Measurements from ENCODE around the gene ATR.

DNA sequence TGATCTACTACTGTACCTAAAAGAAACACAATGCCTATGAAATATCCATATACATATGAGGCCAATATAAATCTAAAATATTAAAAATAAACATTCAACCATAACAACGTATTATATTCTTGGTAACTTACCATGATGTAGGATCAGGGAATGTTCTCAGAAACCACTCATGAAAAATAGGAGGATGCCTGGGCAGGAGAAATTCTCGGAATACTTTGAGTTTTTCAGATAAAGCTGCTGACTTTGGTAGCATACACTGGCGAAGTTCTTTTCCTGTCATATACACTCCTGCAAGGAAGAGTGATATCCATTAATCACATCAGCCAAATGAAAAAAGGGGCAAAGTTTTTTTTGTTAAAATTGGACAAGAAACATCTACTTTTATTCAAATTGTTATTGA is 119.4 kb downstream of the ATR start:
- TF ChIP-seq TAF1 (IDR thresholded peaks at IDR 0.05; ENCODE audit: low read depth) (no peak), POLR2AphosphoS5 (IDR thresholded peaks at IDR 0.05) (no peak), EP300 (conservative IDR thresholded peaks at IDR 0.05; ENCODE audit: poor library complexity, severe bottlenecking) (no peak), EZH2 (IDR thresholded peaks at IDR 0.05; ENCODE audit: borderline replicate concordance, insufficient read depth, low read length, poor library complexity, severe bottlenecking) (no peak), MXI1 (conservative IDR thresholded peaks at IDR 0.05; ENCODE audit: poor library complexity, severe bottlenecking) (no peak)
- TF ChIP-seq, protein P1, sequence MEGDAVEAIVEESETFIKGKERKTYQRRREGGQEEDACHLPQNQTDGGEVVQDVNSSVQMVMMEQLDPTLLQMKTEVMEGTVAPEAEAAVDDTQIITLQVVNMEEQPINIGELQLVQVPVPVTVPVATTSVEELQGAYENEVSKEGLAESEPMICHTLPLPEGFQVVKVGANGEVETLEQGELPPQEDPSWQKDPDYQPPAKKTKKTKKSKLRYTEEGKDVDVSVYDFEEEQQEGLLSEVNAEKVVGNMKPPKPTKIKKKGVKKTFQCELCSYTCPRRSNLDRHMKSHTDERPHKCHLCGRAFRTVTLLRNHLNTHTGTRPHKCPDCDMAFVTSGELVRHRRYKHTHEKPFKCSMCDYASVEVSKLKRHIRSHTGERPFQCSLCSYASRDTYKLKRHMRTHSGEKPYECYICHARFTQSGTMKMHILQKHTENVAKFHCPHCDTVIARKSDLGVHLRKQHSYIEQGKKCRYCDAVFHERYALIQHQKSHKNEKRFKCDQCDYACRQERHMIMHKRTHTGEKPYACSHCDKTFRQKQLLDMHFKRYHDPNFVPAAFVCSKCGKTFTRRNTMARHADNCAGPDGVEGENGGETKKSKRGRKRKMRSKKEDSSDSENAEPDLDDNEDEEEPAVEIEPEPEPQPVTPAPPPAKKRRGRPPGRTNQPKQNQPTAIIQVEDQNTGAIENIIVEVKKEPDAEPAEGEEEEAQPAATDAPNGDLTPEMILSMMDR (IDR thresholded peaks at IDR 0.05; ENCODE audit: poor library complexity, severe bottlenecking): no peak

Data from neural cell (in vitro differentiated cells).